HFFc6 (cell line): ENCODE data around the gene FOXP1. TPM values are rescaled to one million over a fixed set of nuclear protein-coding genes. Genes with fewer than 3 reads are reported as not detected.

Source experiments
- DNase-seq: peaks from one replicate; pipeline ENCODE4 v3.0.0-alpha.2; 2018
- H3K27ac Mint-ChIP-seq: 2 replicates; pipeline ENCODE4 v1.8.0; 2020; ENCODE audit warnings: mild to moderate bottlenecking, mixed read lengths
- H3K27me3 Mint-ChIP-seq: 2 replicates; pipeline ENCODE4 v1.8.0; 2021; ENCODE audit warnings: mild to moderate bottlenecking, moderate library complexity, mixed read lengths; ENCODE audit not compliant: insufficient read depth
- H3K36me3 Mint-ChIP-seq: 2 replicates; pipeline ENCODE4 v1.8.0; 2021; ENCODE audit warnings: low read depth, mixed read lengths
- H3K4me1 Mint-ChIP-seq: 2 replicates; pipeline ENCODE4 v1.8.0; 2020; ENCODE audit warnings: low read depth, mixed read lengths
- H3K4me3 Mint-ChIP-seq: 2 replicates; pipeline ENCODE4 v1.8.0; 2020; ENCODE audit warnings: mild to moderate bottlenecking, moderate library complexity, mixed read lengths
- H3K9me3 Mint-ChIP-seq: 2 replicates; pipeline ENCODE4 v1.8.0; 2020; ENCODE audit warnings: mild to moderate bottlenecking, mixed read lengths
- total RNA-seq, 6 experiments: library from RNA; stranded (reverse); fragmentation: NEBNext Ultra II Directional; extraction: Animal tissue kit (Norgen Biotek cat#: 25700); gene quantifications; 2 replicates in 1 of 6; 3 replicates in 5 of 6; pipeline ENCODE4 v1.2.3, GENCODE V29; 2021
- TF ChIP-seq, protein P1 (sequence below): fragments of 200-600 bp; sonication (generic); IDR thresholded peaks from 2 replicates; pipeline ENCODE4 v1.5.0; 2021; ENCODE audit warnings: antibody characterized with exemption, mild to moderate bottlenecking

The FOXP1 gene
- total RNA-seq, 6 experiments from 2014 or later, result 32.2 to 59.3 (median 52.0) TPM

- H3K9me3 Mint-ChIP-seq, result no peaks in the 10 kb centered on the region
- H3K36me3 Mint-ChIP-seq, result 0 out of 2 replicates have a peak, but pooled peaks cover 6% of the 10 kb centered on the region
- no peak overlapping the region for H3K27ac Mint-ChIP-seq
- peaks cover 23% of the 10 kb centered on the region for H3K4me1 Mint-ChIP-seq
- TF ChIP-seq, protein P1, sequence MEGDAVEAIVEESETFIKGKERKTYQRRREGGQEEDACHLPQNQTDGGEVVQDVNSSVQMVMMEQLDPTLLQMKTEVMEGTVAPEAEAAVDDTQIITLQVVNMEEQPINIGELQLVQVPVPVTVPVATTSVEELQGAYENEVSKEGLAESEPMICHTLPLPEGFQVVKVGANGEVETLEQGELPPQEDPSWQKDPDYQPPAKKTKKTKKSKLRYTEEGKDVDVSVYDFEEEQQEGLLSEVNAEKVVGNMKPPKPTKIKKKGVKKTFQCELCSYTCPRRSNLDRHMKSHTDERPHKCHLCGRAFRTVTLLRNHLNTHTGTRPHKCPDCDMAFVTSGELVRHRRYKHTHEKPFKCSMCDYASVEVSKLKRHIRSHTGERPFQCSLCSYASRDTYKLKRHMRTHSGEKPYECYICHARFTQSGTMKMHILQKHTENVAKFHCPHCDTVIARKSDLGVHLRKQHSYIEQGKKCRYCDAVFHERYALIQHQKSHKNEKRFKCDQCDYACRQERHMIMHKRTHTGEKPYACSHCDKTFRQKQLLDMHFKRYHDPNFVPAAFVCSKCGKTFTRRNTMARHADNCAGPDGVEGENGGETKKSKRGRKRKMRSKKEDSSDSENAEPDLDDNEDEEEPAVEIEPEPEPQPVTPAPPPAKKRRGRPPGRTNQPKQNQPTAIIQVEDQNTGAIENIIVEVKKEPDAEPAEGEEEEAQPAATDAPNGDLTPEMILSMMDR, result no peak
- no peak for DNase-seq
- no peak overlapping the region for H3K4me3 Mint-ChIP-seq
- H3K27me3 Mint-ChIP-seq, result no peaks in the 10 kb centered on the region; the same call in 1 of the 2 replicates
These were observed 355.2 kb downstream of the FOXP1 start for GRCh38 chr3:71228156-71228866.

- no peaks in the 10 kb centered on the region for H3K9me3 Mint-ChIP-seq
- H3K4me1 Mint-ChIP-seq, result peaks cover 23% of the 10 kb centered on the region
- TF ChIP-seq, protein P1, result no peak
- no peaks in the 10 kb centered on the region; the same call in 1 of the 2 replicates for H3K27me3 Mint-ChIP-seq
- DNase-seq, result no peak
- no peak overlapping the region for H3K4me3 Mint-ChIP-seq
- H3K36me3 Mint-ChIP-seq, result 0 out of 2 replicates have a peak, but pooled peaks cover 10% of the 10 kb centered on the region
- H3K27ac Mint-ChIP-seq, result no peak overlapping the region
These were observed 356.3 kb downstream of the FOXP1 start for GRCh38 chr3:71227270-71227661.

DNA sequence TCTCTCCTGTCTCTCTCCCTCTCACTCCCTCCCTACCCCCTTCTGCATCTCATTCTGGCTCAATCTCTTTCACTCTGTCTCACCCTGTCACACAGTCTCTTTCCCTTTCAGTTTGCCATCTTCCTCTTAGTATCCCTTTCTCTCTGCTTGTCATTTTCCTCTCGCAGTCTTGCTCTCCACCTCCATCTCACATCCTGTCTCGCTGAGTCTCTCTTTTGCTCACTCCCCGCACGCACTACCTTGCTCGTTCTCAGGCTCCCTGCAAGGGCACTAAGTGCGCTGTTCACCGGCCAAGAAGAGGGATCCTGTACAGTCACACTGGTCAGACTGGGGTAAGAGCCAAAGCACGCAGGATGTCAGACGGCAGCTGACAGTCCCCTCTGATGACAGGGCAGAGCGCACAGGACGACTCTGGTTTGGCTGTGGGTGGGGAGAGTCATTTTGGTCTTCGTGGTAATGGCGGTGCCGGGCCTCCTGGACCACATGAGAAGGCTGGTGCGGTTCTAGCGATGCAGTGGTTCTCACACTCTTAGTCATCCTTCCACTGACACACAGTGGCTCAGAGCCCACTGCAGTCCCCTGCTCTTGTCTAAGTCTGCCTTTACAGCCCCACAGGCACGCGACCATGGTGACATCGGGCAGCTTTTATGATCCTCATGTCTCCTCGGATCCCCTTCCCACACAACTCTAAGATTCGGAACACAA is 356.8 kb downstream of the FOXP1 start:
- no peak for DNase-seq
- Mint-ChIP-seq H3K36me3 (0 out of 2 replicates have a peak, but pooled peaks cover 10% of the 10 kb centered on the region), H3K9me3 (no peaks in the 10 kb centered on the region), H3K27ac (no peak overlapping the region), H3K27me3 (no peaks in the 10 kb centered on the region; the same call in 1 of the 2 replicates), H3K4me1 (peaks cover 23% of the 10 kb centered on the region), H3K4me3 (no peak overlapping the region)
- TF ChIP-seq, protein P1, result no peak

DNA sequence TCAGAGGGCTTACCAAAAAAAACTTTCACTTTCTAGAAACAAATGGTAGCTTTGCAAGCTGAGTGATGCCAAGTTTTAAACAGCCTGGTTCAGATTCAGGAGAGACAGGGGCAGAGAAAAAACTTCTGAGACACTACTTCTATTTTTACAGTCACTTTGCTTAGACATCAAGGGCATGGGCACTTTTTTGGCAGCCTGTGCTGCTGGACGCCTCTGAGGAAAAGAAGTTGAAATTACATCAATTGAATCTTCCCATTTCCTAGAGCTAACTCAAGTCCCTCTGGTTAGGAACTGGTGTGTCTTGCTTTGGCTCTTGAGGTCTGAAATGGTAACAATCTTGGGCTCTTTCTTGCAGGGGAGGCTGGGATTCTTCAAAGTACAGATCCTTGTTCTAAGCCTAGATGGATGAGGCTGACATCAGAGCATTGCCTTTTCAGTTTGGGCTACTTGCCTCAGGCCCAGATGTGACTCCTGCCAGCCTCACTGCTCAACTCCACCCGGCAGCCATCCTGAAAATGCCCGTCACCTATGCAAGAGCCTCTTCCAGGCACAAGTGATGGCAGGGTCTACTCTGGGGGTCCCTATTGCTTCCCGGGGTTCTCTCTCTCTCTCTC is 357.5 kb downstream of the FOXP1 start:
- Mint-ChIP-seq H3K4me3 (no peak overlapping the region), H3K27ac (no peak overlapping the region), H3K9me3 (no peaks in the 10 kb centered on the region), H3K4me1 (peaks cover 23% of the 10 kb centered on the region), H3K27me3 (peaks cover 4% of the 10 kb centered on the region), H3K36me3 (peaks cover 15% of the 10 kb centered on the region; the same call in 1 of the 2 replicates)
- TF ChIP-seq, protein P1, result no peak
- no peak for DNase-seq

- DNase-seq, result no peak
- TF ChIP-seq, protein P1, result no peak
- H3K27ac Mint-ChIP-seq, result no peak overlapping the region
- no peak overlapping the region; the same call in 1 of the 2 replicates for H3K4me3 Mint-ChIP-seq
- peaks cover 4% of the 10 kb centered on the region for H3K27me3 Mint-ChIP-seq
- H3K4me1 Mint-ChIP-seq, result peaks cover 23% of the 10 kb centered on the region
- peaks cover 17% of the 10 kb centered on the region; the same call in 1 of the 2 replicates for H3K36me3 Mint-ChIP-seq
- H3K9me3 Mint-ChIP-seq, result no peaks in the 10 kb centered on the region
These were observed 358.4 kb downstream of the FOXP1 start for GRCh38 chr3:71225002-71225684.
